CD4-positive, CD25-positive, alpha-beta regulatory T cell (primary cell): ENCODE measurements around the gene WDR93. TPM values are rescaled to one million over a fixed set of nuclear protein-coding genes. Genes with fewer than 3 reads are reported as not detected.
A peak's percentile ranks its signal among the peaks of the same experiment; 100 is the strongest.
"Not testable (repeated sequence)": the region's sequence is repeated elsewhere in the genome, so short reads cannot be mapped to it uniquely, and the experiment has no call there.

ENCODE experiments used
- ATAC-seq, 2 donors: fragments of 150-1000 bp; cut with Tn5 transposase; one replicate each; pipeline ENCODE4 v1.10.0; 2021; ENCODE audit warnings: low read depth in 2 of 2, moderate number of reproducible peaks in 2 of 2, moderate library complexity in 1 of 2
- DNase-seq, 3 donors: peaks; one replicate each; pipeline versions ENCODE4 v3.0.0 to v3.0.0-alpha.2; 2012 to 2022; ENCODE audit warnings: mixed read lengths in 1 of 3
- H3K27ac ChIP-seq: one replicate; pipeline ENCODE4 v1.7.0; 2013; ENCODE audit warnings: mild to moderate bottlenecking, low read length; ENCODE audit not compliant: insufficient read depth, poor library complexity, severe bottlenecking
- H3K27me3 ChIP-seq: one replicate; pipeline ENCODE4 v1.7.0; 2013; ENCODE audit warnings: low read length; ENCODE audit not compliant: control insufficient read depth, insufficient read depth
- H3K36me3 ChIP-seq: one replicate; pipeline ENCODE4 v1.7.0; 2013; ENCODE audit warnings: mild to moderate bottlenecking, low read length, moderate library complexity; ENCODE audit not compliant: control insufficient read depth, insufficient read depth
- H3K4me1 ChIP-seq: 2 replicates; pipeline ENCODE4 v1.7.0; 2013; ENCODE audit warnings: mild to moderate bottlenecking, low read length; ENCODE audit not compliant: insufficient read depth, control insufficient read depth, poor library complexity, severe bottlenecking
- H3K4me3 ChIP-seq: one replicate; pipeline ENCODE4 v1.7.0; 2013; ENCODE audit warnings: low read depth, mild to moderate bottlenecking, low read length, moderate library complexity
- H3K9me3 ChIP-seq, 2 experiments: 1 replicate in 1 of 2; 2 replicates in 1 of 2; pipeline ENCODE4 v1.7.0; 2013; ENCODE audit warnings: low read length in 2 of 2, mild to moderate bottlenecking in 1 of 2, moderate library complexity in 1 of 2; ENCODE audit not compliant: control insufficient read depth in 2 of 2
- H3K27ac Mint-ChIP-seq, 3 donors: one replicate each; pipeline ENCODE4 v1.8.0; 2020 to 2022; ENCODE audit warnings: mild to moderate bottlenecking in 3 of 3, mixed read lengths in 3 of 3, moderate library complexity in 2 of 3
- H3K27me3 Mint-ChIP-seq: one replicate; pipeline ENCODE4 v1.8.0; 2022; ENCODE audit warnings: mild to moderate bottlenecking, mixed read lengths
- H3K36me3 Mint-ChIP-seq: one replicate; pipeline ENCODE4 v1.8.0; 2020; ENCODE audit warnings: mixed read lengths
- H3K4me1 Mint-ChIP-seq, 4 donors: one replicate each; pipeline ENCODE4 v1.8.0; 2020 to 2022; ENCODE audit warnings: mixed read lengths in 4 of 4, mild to moderate bottlenecking in 1 of 4
- H3K4me3 Mint-ChIP-seq, 4 donors: one replicate each; pipeline ENCODE4 v1.8.0; 2020 to 2022; ENCODE audit warnings: mild to moderate bottlenecking in 4 of 4, mixed read lengths in 4 of 4, moderate library complexity in 3 of 4
- H3K9me3 Mint-ChIP-seq, 7 donors: one replicate each; pipeline ENCODE4 v1.8.0; 2020 to 2022; ENCODE audit warnings: mixed read lengths in 7 of 7, mild to moderate bottlenecking in 3 of 7, moderate library complexity in 2 of 7
- polyA plus RNA-seq, 4 donors: library from polyadenylated mRNA; unstranded; fragments of 300-500 nt; fragmentation: Illumina TruSeq; gene quantifications; one replicate each; pipeline ENCODE4 v1.2.3, GENCODE V29; 2021
- total RNA-seq: library from RNA; stranded (reverse); gene quantifications from one replicate; pipeline ENCODE4 v1.2.3, GENCODE V29; 2022

WDR93 gene
- total and polyA plus RNA-seq, 5 donors from 2014 or later: not detected

GRCh38 chr15:89680282-89680873 is 10.2 kb upstream of the WDR93 start:
- no peak overlapping the region for H3K27ac Mint-ChIP-seq
- ATAC-seq: no peak
- Histone ChIP-seq H3K9me3 (no peaks in the 10 kb centered on the region), H3K27me3 (no peaks in the 10 kb centered on the region), H3K36me3 (no peaks in the 10 kb centered on the region), H3K27ac (no peak overlapping the region), H3K4me3 (no peak overlapping the region), H3K4me1 (no peaks in the 10 kb centered on the region)
- no peaks in the 10 kb centered on the region for H3K4me1 Mint-ChIP-seq
- no peak overlapping the region for H3K4me3 Mint-ChIP-seq
- peaks cover 5% of the 10 kb centered on the region for H3K27me3 Mint-ChIP-seq
- no peak for DNase-seq
- H3K36me3 Mint-ChIP-seq: peaks cover 19% of the 10 kb centered on the region
- no peaks in the 10 kb centered on the region for H3K9me3 Mint-ChIP-seq

GRCh38 chr15:89681146-89681545 is 9.5 kb upstream of the WDR93 start:
- no peak overlapping the region for H3K4me3 ChIP-seq
- no peaks in the 10 kb centered on the region for H3K9me3 ChIP-seq
- H3K4me1 ChIP-seq: no peaks in the 10 kb centered on the region
- no peaks in the 10 kb centered on the region for H3K27me3 ChIP-seq
- H3K9me3 Mint-ChIP-seq: no peaks in the 10 kb centered on the region
- H3K27ac ChIP-seq: no peak overlapping the region
- H3K36me3 Mint-ChIP-seq: peaks cover 22% of the 10 kb centered on the region
- ATAC-seq: no peak
- H3K27me3 Mint-ChIP-seq: peaks cover 5% of the 10 kb centered on the region
- H3K36me3 ChIP-seq: no peaks in the 10 kb centered on the region
- no peak overlapping the region for H3K4me3 Mint-ChIP-seq
- no peaks in the 10 kb centered on the region for H3K4me1 Mint-ChIP-seq
- H3K27ac Mint-ChIP-seq: no peak overlapping the region
- DNase-seq: no peak

GRCh38 chr15:89685995-89686394 is 4.6 kb upstream of the WDR93 start:
- no peaks in the 10 kb centered on the region for H3K36me3 ChIP-seq
- no peaks in the 10 kb centered on the region for H3K27me3 ChIP-seq
- H3K4me3 ChIP-seq: no peak overlapping the region
- H3K4me1 ChIP-seq: peaks cover 15% of the 10 kb centered on the region
- Mint-ChIP-seq H3K4me1 (peaks cover 9 to 17% (median 10%) of the 10 kb centered on the region in 4 donors), H3K9me3 (no peaks in the 10 kb centered on the region), H3K27ac (no peak overlapping the region), H3K36me3 (peaks cover 14% of the 10 kb centered on the region), H3K4me3 (peak overlapping the region in 1 of 4 donors; percentile 47), H3K27me3 (peaks cover 25% of the 10 kb centered on the region)
- DNase-seq (no peak), ATAC-seq (no peak)
- H3K9me3 ChIP-seq: no peaks in the 10 kb centered on the region
- no peak overlapping the region for H3K27ac ChIP-seq

GRCh38 chr15:89686522-89686921 is 4.1 kb upstream of the WDR93 start:
- Mint-ChIP-seq H3K4me1 (peaks cover 9 to 20% (median 11%) of the 10 kb centered on the region in 4 donors), H3K36me3 (peaks cover 12% of the 10 kb centered on the region), H3K9me3 (no peaks in the 10 kb centered on the region), H3K27ac (no peak overlapping the region), H3K4me3 (peak overlapping the region in 1 of 4 donors; percentile 47), H3K27me3 (peaks cover 25% of the 10 kb centered on the region)
- Histone ChIP-seq H3K9me3 (no peaks in the 10 kb centered on the region), H3K36me3 (no peaks in the 10 kb centered on the region), H3K27me3 (no peaks in the 10 kb centered on the region), H3K27ac (no peak overlapping the region), H3K4me3 (no peak overlapping the region), H3K4me1 (peaks cover 16% of the 10 kb centered on the region)
- no peak for ATAC-seq
- DNase-seq: no peak

- H3K4me3 ChIP-seq: peak overlapping the region; percentile 78
These were observed 708 bp upstream of the WDR93 start for GRCh38 chr15:89689930-89690275.

GRCh38 chr15:89693091-89693490 is 2.5 kb downstream of the WDR93 start:
- no peaks in the 10 kb centered on the region for H3K9me3 Mint-ChIP-seq
- ATAC-seq (no peak), DNase-seq (no peak)
- Histone ChIP-seq H3K27me3 (peaks cover 3% of the 10 kb centered on the region), H3K9me3 (no peaks in the 10 kb centered on the region), H3K4me3 (no peak overlapping the region), H3K27ac (no peak overlapping the region), H3K36me3 (no peaks in the 10 kb centered on the region), H3K4me1 (peaks cover 16% of the 10 kb centered on the region)
- H3K27ac Mint-ChIP-seq: no peak overlapping the region
- peak overlapping the region in 3 of 4 donors; percentile 35 to 88 (median 68) for H3K4me3 Mint-ChIP-seq
- peaks cover 39% of the 10 kb centered on the region for H3K27me3 Mint-ChIP-seq
- no peaks in the 10 kb centered on the region for H3K36me3 Mint-ChIP-seq
- H3K4me1 Mint-ChIP-seq: peaks cover 8 to 20% (median 10%) of the 10 kb centered on the region in 4 donors

More at GRCh38 chr15:89689930-89690275, 708 bp upstream of the WDR93 start:
- H3K36me3 ChIP-seq, H3K9me3 Mint-ChIP-seq, DNase-seq, H3K27me3 ChIP-seq, H3K36me3 Mint-ChIP-seq, ATAC-seq, H3K27ac ChIP-seq, H3K9me3 ChIP-seq: not testable (repeated sequence)
- Mint-ChIP-seq H3K4me3 (peak overlapping the region; percentile 85 to 98 (median 92)), H3K4me1 (peaks cover 9 to 20% (median 11%) of the 10 kb centered on the region in 4 donors), H3K27ac (peak overlapping the region in 2 of 3 donors; percentile 64 to 89), H3K27me3 (peaks cover 26% of the 10 kb centered on the region)
- H3K4me1 ChIP-seq: peaks cover 16% of the 10 kb centered on the region

GRCh38 chr15:89693696-89694095 is 3.1 kb downstream of the WDR93 start:
- peaks cover 7% of the 10 kb centered on the region for H3K27me3 ChIP-seq
- H3K4me1 ChIP-seq: peaks cover 16% of the 10 kb centered on the region
- peak overlapping the region in 2 of 4 donors; percentile 1 to 12 for H3K4me3 Mint-ChIP-seq
- DNase-seq: no peak
- no peaks in the 10 kb centered on the region for H3K9me3 ChIP-seq
- H3K27ac Mint-ChIP-seq: no peak overlapping the region
- H3K27me3 Mint-ChIP-seq: peaks cover 39% of the 10 kb centered on the region
- H3K4me1 Mint-ChIP-seq: peaks cover 8 to 20% (median 10%) of the 10 kb centered on the region in 4 donors
- no peak overlapping the region for H3K4me3 ChIP-seq
- no peaks in the 10 kb centered on the region for H3K36me3 ChIP-seq
- H3K27ac ChIP-seq: no peak overlapping the region
- H3K9me3 Mint-ChIP-seq: no peaks in the 10 kb centered on the region
- H3K36me3 Mint-ChIP-seq: no peaks in the 10 kb centered on the region
- no peak for ATAC-seq

- ATAC-seq: no peak
- Mint-ChIP-seq H3K4me1 (peaks cover 3 to 10% (median 7%) of the 10 kb centered on the region in 4 donors), H3K9me3 (no peaks in the 10 kb centered on the region), H3K36me3 (no peaks in the 10 kb centered on the region), H3K4me3 (peak overlapping the region in 1 of 4 donors; percentile 10), H3K27ac (peak overlapping the region in 1 of 3 donors; percentile 8), H3K27me3 (peaks cover 39% of the 10 kb centered on the region)
- peaks cover 14% of the 10 kb centered on the region for H3K27me3 ChIP-seq
- DNase-seq: no peak
- peaks cover 9% of the 10 kb centered on the region for H3K4me1 ChIP-seq
- no peak overlapping the region for H3K4me3 ChIP-seq
- H3K27ac ChIP-seq: no peak overlapping the region
- no peaks in the 10 kb centered on the region for H3K36me3 ChIP-seq
- no peaks in the 10 kb centered on the region for H3K9me3 ChIP-seq
These were observed 4.6 kb downstream of the WDR93 start for GRCh38 chr15:89695198-89695597.
